Effector memory CD8-positive, alpha-beta T cell (primary cell): ENCODE results near the gene LAMTOR1.
"Not testable (repeated sequence)": the region's sequence is repeated elsewhere in the genome, so short reads cannot be mapped to it uniquely, and the experiment has no call there.

ENCODE experiments used
- ATAC-seq: fragments of 150-1000 bp; cut with Tn5 transposase; replicated peaks from 2 replicates; pipeline ENCODE4 v1.10.0; 2021; ENCODE audit warnings: mild to moderate bottlenecking, moderate library complexity
- DNase-seq, 3 experiments: peaks; one replicate each; pipeline ENCODE4 v3.0.0; 2021
- H3K27ac Mint-ChIP-seq, 2 donors: one replicate each; pipeline ENCODE4 v1.8.0; 2022; ENCODE audit warnings: mild to moderate bottlenecking in 2 of 2, mixed read lengths in 2 of 2, moderate library complexity in 2 of 2
- H3K27me3 Mint-ChIP-seq, 2 donors: one replicate each; pipeline ENCODE4 v1.8.0; 2022; ENCODE audit warnings: mixed read lengths in 2 of 2
- H3K36me3 Mint-ChIP-seq: one replicate; pipeline ENCODE4 v1.8.0; 2022; ENCODE audit warnings: mild to moderate bottlenecking, moderate library complexity, mixed read lengths; ENCODE audit not compliant: insufficient read depth
- H3K4me1 Mint-ChIP-seq, 2 donors: one replicate each; pipeline ENCODE4 v1.8.0; 2022; ENCODE audit warnings: low read depth in 2 of 2, mixed read lengths in 2 of 2
- H3K4me3 Mint-ChIP-seq, 2 donors: one replicate each; pipeline ENCODE4 v1.8.0; 2022; ENCODE audit warnings: mild to moderate bottlenecking in 2 of 2, mixed read lengths in 2 of 2, moderate library complexity in 2 of 2
- H3K9me3 Mint-ChIP-seq, 2 donors: one replicate each; pipeline ENCODE4 v1.8.0; 2022; ENCODE audit warnings: mixed read lengths in 2 of 2

The LAMTOR1 gene

GRCh38 chr11:72135473-72135872 is 32.4 kb upstream of the LAMTOR1 start, which contains the start of gene FOLR3:
FOLR3 (plus strand) TSS chr11:72135725; CDS start chr11:72135953, 228 bp downstream.
- H3K4me1 Mint-ChIP-seq, DNase-seq, ATAC-seq, H3K27ac Mint-ChIP-seq, H3K9me3 Mint-ChIP-seq, H3K36me3 Mint-ChIP-seq, H3K4me3 Mint-ChIP-seq: not testable (repeated sequence)
- peaks cover 20 to 33% of the 10 kb centered on the region in 2 donors for H3K27me3 Mint-ChIP-seq

GRCh38 chr11:72132646-72133045 is 29.5 kb upstream of the LAMTOR1 start:
- no peak overlapping the region for H3K4me3 Mint-ChIP-seq

GRCh38 chr11:72129381-72129780 is 26.3 kb upstream of the LAMTOR1 start:
- no peak for DNase-seq
- Mint-ChIP-seq H3K36me3 (no peaks in the 10 kb centered on the region), H3K27ac (no peak overlapping the region), H3K4me3 (no peak overlapping the region), H3K9me3 (peaks cover 0 to 6% of the 10 kb centered on the region in 2 donors), H3K27me3 (peaks cover 20 to 24% of the 10 kb centered on the region in 2 donors), H3K4me1 (no peaks in the 10 kb centered on the region)
- no peak for ATAC-seq

More at GRCh38 chr11:72132646-72133045, 29.5 kb upstream of the LAMTOR1 start:
- H3K27ac Mint-ChIP-seq, result no peak overlapping the region
- H3K9me3 Mint-ChIP-seq, result peaks cover 0 to 6% of the 10 kb centered on the region in 2 donors
- no peaks in the 10 kb centered on the region for H3K4me1 Mint-ChIP-seq
- no peak for ATAC-seq
- H3K36me3 Mint-ChIP-seq, result peaks cover 3% of the 10 kb centered on the region
- no peak for DNase-seq
- H3K27me3 Mint-ChIP-seq, result peaks cover 24 to 28% of the 10 kb centered on the region in 2 donors

GRCh38 chr11:72127923-72128322 is 24.8 kb upstream of the LAMTOR1 start:
- Mint-ChIP-seq H3K4me1 (no peaks in the 10 kb centered on the region), H3K9me3 (peaks cover 0 to 6% of the 10 kb centered on the region in 2 donors), H3K36me3 (no peaks in the 10 kb centered on the region), H3K27ac (no peak overlapping the region), H3K27me3 (peaks cover 24 to 28% of the 10 kb centered on the region in 2 donors), H3K4me3 (no peak overlapping the region)
- ATAC-seq, result no peak
- no peak for DNase-seq

- Mint-ChIP-seq H3K4me3 (no peak overlapping the region), H3K9me3 (peaks cover 0 to 6% of the 10 kb centered on the region in 2 donors), H3K4me1 (no peaks in the 10 kb centered on the region), H3K27ac (no peak overlapping the region), H3K27me3 (peaks cover 29 to 34% of the 10 kb centered on the region in 2 donors), H3K36me3 (no peaks in the 10 kb centered on the region)
- ATAC-seq (no peak), DNase-seq (no peak)
Observed at GRCh38 chr11:72125956-72126355, 22.9 kb upstream of the LAMTOR1 start.

GRCh38 chr11:72124046-72124445 is 20.9 kb upstream of the LAMTOR1 start:
- DNase-seq (no peak), ATAC-seq (no peak)
- H3K4me1 Mint-ChIP-seq, result no peaks in the 10 kb centered on the region
- no peak overlapping the region for H3K4me3 Mint-ChIP-seq
- H3K27me3 Mint-ChIP-seq, result peaks cover 27 to 44% of the 10 kb centered on the region in 2 donors
- H3K9me3 Mint-ChIP-seq, result peaks cover 0 to 6% of the 10 kb centered on the region in 2 donors
- H3K36me3 Mint-ChIP-seq, result no peaks in the 10 kb centered on the region
- no peak overlapping the region for H3K27ac Mint-ChIP-seq

GRCh38 chr11:72123117-72123653 is 20.1 kb upstream of the LAMTOR1 start:
- ATAC-seq (no peak), DNase-seq (no peak)
- peaks cover 0 to 2% of the 10 kb centered on the region in 2 donors for H3K9me3 Mint-ChIP-seq
- peaks cover 19 to 52% of the 10 kb centered on the region in 2 donors for H3K27me3 Mint-ChIP-seq
- H3K4me1 Mint-ChIP-seq, result no peaks in the 10 kb centered on the region
- no peaks in the 10 kb centered on the region for H3K36me3 Mint-ChIP-seq
- no peak overlapping the region for H3K27ac Mint-ChIP-seq
- H3K4me3 Mint-ChIP-seq, result no peak overlapping the region

GRCh38 chr11:72122607-72123006 is 19.5 kb upstream of the LAMTOR1 start:
- peaks cover 19 to 56% of the 10 kb centered on the region in 2 donors for H3K27me3 Mint-ChIP-seq
- ATAC-seq, result no peak
- no peak for DNase-seq
- H3K27ac Mint-ChIP-seq, result no peak overlapping the region
- H3K36me3 Mint-ChIP-seq, result no peaks in the 10 kb centered on the region
- no peaks in the 10 kb centered on the region for H3K9me3 Mint-ChIP-seq
- H3K4me1 Mint-ChIP-seq, result no peaks in the 10 kb centered on the region
- no peak overlapping the region for H3K4me3 Mint-ChIP-seq

- H3K4me1 Mint-ChIP-seq, result no peaks in the 10 kb centered on the region
- DNase-seq (no peak), ATAC-seq (no peak)
- H3K4me3 Mint-ChIP-seq, result no peak overlapping the region
- H3K27me3 Mint-ChIP-seq, result peaks cover 26 to 64% of the 10 kb centered on the region in 2 donors
- H3K9me3 Mint-ChIP-seq, result no peaks in the 10 kb centered on the region
- no peak overlapping the region for H3K27ac Mint-ChIP-seq
- H3K36me3 Mint-ChIP-seq, result no peaks in the 10 kb centered on the region
Observed at GRCh38 chr11:72120930-72121329, 17.8 kb upstream of the LAMTOR1 start.

- Mint-ChIP-seq H3K4me3 (no peak overlapping the region), H3K27ac (no peak overlapping the region), H3K9me3 (no peaks in the 10 kb centered on the region), H3K27me3 (peaks cover 23 to 59% of the 10 kb centered on the region in 2 donors), H3K4me1 (no peaks in the 10 kb centered on the region), H3K36me3 (no peaks in the 10 kb centered on the region)
- no peak for ATAC-seq
- DNase-seq, result no peak
Observed at GRCh38 chr11:72119198-72119597, 16.1 kb upstream of the LAMTOR1 start.

GRCh38 chr11:72116019-72116755 is 13.1 kb upstream of the LAMTOR1 start:
- H3K27me3 Mint-ChIP-seq, result peaks cover 12 to 33% of the 10 kb centered on the region in 2 donors
- DNase-seq, result no peak
- H3K36me3 Mint-ChIP-seq, result peaks cover 14% of the 10 kb centered on the region
- H3K9me3 Mint-ChIP-seq, result no peaks in the 10 kb centered on the region
- H3K4me1 Mint-ChIP-seq, result peaks cover 11 to 16% of the 10 kb centered on the region in 2 donors
- no peak for ATAC-seq
- H3K4me3 Mint-ChIP-seq, result no peak overlapping the region
- no peak overlapping the region for H3K27ac Mint-ChIP-seq

GRCh38 chr11:72114570-72114969 is 11.5 kb upstream of the LAMTOR1 start:
- ATAC-seq, result no peak
- H3K27ac Mint-ChIP-seq, result no peak overlapping the region

GRCh38 chr11:72112978-72113808 is 10.1 kb upstream of the LAMTOR1 start:
- DNase-seq, result no peak
- H3K27me3 Mint-ChIP-seq, result peaks cover 7 to 12% of the 10 kb centered on the region in 2 donors

More at GRCh38 chr11:72114570-72114969, 11.5 kb upstream of the LAMTOR1 start:
- Mint-ChIP-seq H3K4me3 (no peak overlapping the region), H3K36me3 (peaks cover 17% of the 10 kb centered on the region), H3K9me3 (no peaks in the 10 kb centered on the region), H3K4me1 (peaks cover 15 to 22% of the 10 kb centered on the region in 2 donors), H3K27me3 (peaks cover 7 to 26% of the 10 kb centered on the region in 2 donors)
- DNase-seq, result no peak

More at GRCh38 chr11:72112978-72113808, 10.1 kb upstream of the LAMTOR1 start:
- Mint-ChIP-seq H3K9me3 (no peaks in the 10 kb centered on the region), H3K27ac (peak overlapping the region; percentile 94 to 99), H3K36me3 (peaks cover 22% of the 10 kb centered on the region), H3K4me1 (peaks cover 15 to 22% of the 10 kb centered on the region in 2 donors), H3K4me3 (peak overlapping the region; percentile 91 to 97)
- ATAC-seq, result no peak
